ENCODE data around the gene BCL2L12.

GRCh38 chr19:49645592-49645991 lies 20.1 kb upstream of the BCL2L12 start:
- TF ChIP-seq CTCF (IDR thresholded peaks at IDR 0.05) (no peak), ZFX (IDR thresholded peaks at IDR 0.05; ENCODE audit: borderline replicate concordance) (no peak)
